BLaER1 (cell line): ENCODE data around the gene ZNF354C.

Experiments
- H3K27ac ChIP-seq: shearing (Covaris generic); formaldehyde crosslinking; 2 replicates; pipeline ENCODE4 v1.8.1; 2022
- H3K27me3 ChIP-seq: shearing (Covaris generic); formaldehyde crosslinking; 2 replicates; pipeline ENCODE4 v1.8.1; 2022
- H3K36me3 ChIP-seq: shearing (Covaris generic); formaldehyde crosslinking; 2 replicates; pipeline ENCODE4 v1.8.1; 2022
- H3K4me1 ChIP-seq: shearing (Covaris generic); formaldehyde crosslinking; 2 replicates; pipeline ENCODE4 v1.8.1; 2022
- H3K4me2 ChIP-seq: shearing (Covaris generic); formaldehyde crosslinking; 2 replicates; pipeline ENCODE4 v1.8.1; 2022
- H3K4me3 ChIP-seq: shearing (Covaris generic); formaldehyde crosslinking; 2 replicates; pipeline ENCODE4 v1.8.1; 2022
- H3K9ac ChIP-seq: shearing (Covaris generic); formaldehyde crosslinking; 2 replicates; pipeline ENCODE4 v1.8.1; 2022
- H3K9me3 ChIP-seq: shearing (Covaris generic); formaldehyde crosslinking; 2 replicates; pipeline ENCODE4 v1.8.1; 2022
- H4K20me1 ChIP-seq: shearing (Covaris generic); formaldehyde crosslinking; 2 replicates; pipeline ENCODE4 v1.8.1; 2022
- Cebpa-rat ChIP-seq: shearing (Covaris generic); IDR thresholded peaks from 2 replicates; pipeline ENCODE4 v1.8.1; 2022

The ZNF354C gene

DNA sequence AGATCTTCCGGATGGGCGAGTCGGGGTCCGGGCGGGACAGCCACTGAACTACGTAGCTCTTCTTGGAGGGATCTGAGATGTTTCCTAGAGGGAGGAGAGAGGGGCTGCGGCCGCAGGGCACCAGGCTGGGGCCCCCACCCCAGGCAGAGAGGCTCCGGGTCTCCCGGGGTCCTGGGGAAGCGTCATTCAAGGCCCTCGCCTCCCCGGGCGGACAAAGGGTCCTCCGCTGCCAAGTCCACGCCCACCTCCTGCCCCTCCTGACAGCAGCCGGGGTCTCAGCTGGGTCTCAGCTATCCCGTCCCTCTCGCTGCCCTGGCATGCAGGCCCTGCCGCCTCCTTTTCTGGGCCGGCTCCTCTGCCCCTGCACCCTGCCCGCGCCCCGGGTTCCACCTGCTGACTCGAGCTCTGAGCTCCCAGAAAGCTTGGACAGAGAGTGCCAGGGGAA is 61.5 kb downstream of the ZNF354C start:
- Histone ChIP-seq H3K4me3 (no peak overlapping the region), H3K27me3 (no peaks in the 10 kb centered on the region), H3K4me2 (no peak overlapping the region), H3K9me3 (peaks cover 66% of the 10 kb centered on the region), H3K9ac (no peak overlapping the region), H4K20me1 (no peaks in the 10 kb centered on the region), H3K27ac (no peak overlapping the region), H3K36me3 (no peaks in the 10 kb centered on the region), H3K4me1 (no peaks in the 10 kb centered on the region)
- no peak for TF ChIP-seq Cebpa-rat

DNA sequence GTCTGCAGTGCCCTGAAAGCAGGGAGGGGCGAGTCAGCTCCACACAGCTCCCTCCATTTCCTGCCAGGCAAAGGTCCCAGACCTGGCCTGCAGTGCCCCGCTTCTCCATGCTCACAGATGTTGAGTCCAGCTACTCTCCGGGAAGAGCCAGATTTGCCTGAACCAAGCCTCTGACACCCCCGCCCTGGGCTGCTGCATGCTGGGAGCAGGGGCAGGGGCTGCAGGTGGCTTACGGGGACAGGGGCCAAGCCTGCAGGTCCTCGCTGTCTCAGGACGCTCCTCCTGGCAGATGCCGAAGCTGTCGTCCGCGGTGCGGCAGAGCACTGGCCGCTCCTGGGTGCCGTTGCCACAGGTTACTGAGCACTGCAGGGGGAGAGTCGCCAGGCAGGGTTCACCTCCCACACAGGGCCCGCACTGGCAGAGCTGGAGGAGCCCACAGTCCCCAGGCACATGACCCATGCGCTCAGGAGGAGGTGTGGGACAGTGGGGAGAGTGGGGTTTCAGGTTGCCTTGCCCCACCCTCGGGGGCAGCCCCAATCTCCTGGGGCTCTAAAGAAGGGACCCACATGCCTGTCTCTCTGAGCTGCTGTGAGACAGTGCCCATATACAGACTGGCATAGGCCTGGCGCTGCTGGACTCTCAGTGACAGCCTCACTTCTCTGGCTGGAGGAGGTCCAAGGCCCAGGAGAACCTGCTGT is 62.4 kb downstream of the ZNF354C start:
- H3K27ac ChIP-seq, result no peak overlapping the region
- H3K4me2 ChIP-seq, result no peak overlapping the region
- H4K20me1 ChIP-seq, result no peaks in the 10 kb centered on the region
- H3K9me3 ChIP-seq, result peaks cover 66% of the 10 kb centered on the region
- TF ChIP-seq Cebpa-rat, result no peak
- H3K36me3 ChIP-seq, result no peaks in the 10 kb centered on the region
- H3K27me3 ChIP-seq, result no peaks in the 10 kb centered on the region
- H3K4me1 ChIP-seq, result no peaks in the 10 kb centered on the region
- no peak overlapping the region for H3K4me3 ChIP-seq
- no peak overlapping the region for H3K9ac ChIP-seq

DNA sequence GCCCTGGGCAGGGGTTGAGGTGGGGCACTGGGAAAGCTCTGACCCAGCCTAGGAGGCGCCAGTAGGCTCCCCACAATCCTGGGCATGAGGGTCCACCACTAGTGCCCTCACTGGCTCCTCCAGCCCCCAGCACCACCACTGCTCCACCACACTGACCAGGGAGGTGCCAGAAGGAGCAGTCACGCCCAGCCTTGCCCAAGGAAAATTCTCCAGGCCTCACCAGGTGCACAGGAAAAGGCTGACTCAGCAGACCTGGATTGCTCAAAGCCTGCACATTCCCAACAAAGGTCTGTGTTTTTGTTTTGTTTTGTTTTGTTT is 62.9 kb downstream of the ZNF354C start:
- no peak overlapping the region for H3K4me3 ChIP-seq
- no peak overlapping the region for H3K4me2 ChIP-seq
- H3K9ac ChIP-seq, result no peak overlapping the region
- H4K20me1 ChIP-seq, result no peaks in the 10 kb centered on the region
- no peaks in the 10 kb centered on the region for H3K27me3 ChIP-seq
- H3K9me3 ChIP-seq, result peaks cover 65% of the 10 kb centered on the region
- H3K27ac ChIP-seq, result no peak overlapping the region
- no peaks in the 10 kb centered on the region for H3K4me1 ChIP-seq
- no peak for TF ChIP-seq Cebpa-rat
- no peaks in the 10 kb centered on the region for H3K36me3 ChIP-seq

DNA sequence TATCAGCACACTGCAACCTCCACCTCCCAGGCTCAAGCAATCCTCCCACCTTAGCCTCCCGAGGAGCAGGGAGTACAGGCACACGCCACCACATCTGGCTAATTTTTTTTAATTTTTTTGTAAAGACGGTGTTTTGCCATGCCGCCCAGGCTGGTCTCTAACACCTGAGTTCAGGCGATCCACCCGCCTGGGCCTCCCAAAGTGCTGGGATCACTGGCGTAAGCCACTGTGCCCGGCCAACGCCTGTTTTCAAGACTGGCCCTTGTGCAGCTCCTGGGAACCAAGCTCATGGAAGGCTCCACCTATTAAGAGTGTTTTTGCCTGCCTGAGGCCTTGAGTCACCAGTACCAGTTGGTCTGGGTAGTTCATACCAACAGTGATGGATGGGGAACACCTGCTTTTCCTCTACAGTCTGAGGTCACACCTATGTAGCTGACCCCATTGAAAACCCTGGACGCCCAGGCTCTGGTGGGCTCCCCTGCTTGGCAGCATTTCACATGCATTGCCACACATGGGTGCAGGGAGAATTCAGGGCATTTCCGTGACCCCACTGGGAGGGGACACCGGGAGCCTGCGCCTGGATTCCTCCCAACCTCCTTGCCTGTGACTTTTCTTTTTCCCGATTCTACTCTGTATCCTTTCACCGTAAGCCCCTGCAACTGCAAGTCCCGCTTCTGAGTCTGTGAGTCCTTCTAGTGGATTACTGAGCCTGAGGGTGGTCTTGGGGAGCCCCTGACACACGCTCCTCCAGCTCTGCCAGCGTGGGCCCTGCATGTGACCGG is 63.5 kb downstream of the ZNF354C start:
- H4K20me1 ChIP-seq, result no peaks in the 10 kb centered on the region
- H3K9ac ChIP-seq, result no peak overlapping the region
- H3K4me3 ChIP-seq, result no peak overlapping the region
- peaks cover 63% of the 10 kb centered on the region for H3K9me3 ChIP-seq
- H3K4me2 ChIP-seq, result no peak overlapping the region
- H3K36me3 ChIP-seq, result no peaks in the 10 kb centered on the region
- H3K4me1 ChIP-seq, result no peaks in the 10 kb centered on the region
- TF ChIP-seq Cebpa-rat, result no peak
- no peaks in the 10 kb centered on the region for H3K27me3 ChIP-seq
- no peak overlapping the region for H3K27ac ChIP-seq

DNA sequence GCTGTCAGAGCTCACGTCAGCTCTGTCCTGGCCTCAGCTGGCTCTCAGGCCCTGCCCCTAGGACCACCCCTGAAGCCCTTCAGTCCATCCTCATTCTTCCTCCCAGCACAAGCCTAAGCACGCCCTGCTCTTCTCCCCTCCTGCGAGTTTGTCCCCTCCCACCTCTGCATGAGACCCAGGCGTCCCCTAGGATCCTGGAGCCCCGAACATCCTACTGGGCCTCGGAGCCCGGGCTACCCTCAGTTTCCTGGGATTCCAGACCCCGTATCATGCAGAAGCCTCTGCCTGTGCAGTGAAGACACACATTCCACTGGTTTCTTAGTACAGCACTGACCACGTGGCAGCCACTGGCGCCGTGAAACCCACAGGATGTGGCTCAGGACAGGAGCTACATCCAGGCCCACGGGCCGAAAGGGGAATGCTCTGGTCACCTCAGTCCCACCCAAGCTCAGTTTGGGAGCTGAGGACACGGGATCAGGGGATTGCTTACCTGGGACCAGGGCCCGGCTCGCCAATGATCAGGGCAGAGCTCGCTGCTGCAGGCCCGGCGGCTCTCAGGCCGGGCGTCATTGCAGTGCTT is 64.2 kb downstream of the ZNF354C start:
- TF ChIP-seq Cebpa-rat, result no peak
- H3K4me3 ChIP-seq, result no peak overlapping the region
- H3K4me1 ChIP-seq, result no peaks in the 10 kb centered on the region
- no peaks in the 10 kb centered on the region for H3K36me3 ChIP-seq
- no peaks in the 10 kb centered on the region for H3K27me3 ChIP-seq
- H3K27ac ChIP-seq, result no peak overlapping the region
- no peak overlapping the region for H3K4me2 ChIP-seq
- H3K9ac ChIP-seq, result no peak overlapping the region
- H3K9me3 ChIP-seq, result peaks cover 59% of the 10 kb centered on the region
- no peaks in the 10 kb centered on the region for H4K20me1 ChIP-seq

DNA sequence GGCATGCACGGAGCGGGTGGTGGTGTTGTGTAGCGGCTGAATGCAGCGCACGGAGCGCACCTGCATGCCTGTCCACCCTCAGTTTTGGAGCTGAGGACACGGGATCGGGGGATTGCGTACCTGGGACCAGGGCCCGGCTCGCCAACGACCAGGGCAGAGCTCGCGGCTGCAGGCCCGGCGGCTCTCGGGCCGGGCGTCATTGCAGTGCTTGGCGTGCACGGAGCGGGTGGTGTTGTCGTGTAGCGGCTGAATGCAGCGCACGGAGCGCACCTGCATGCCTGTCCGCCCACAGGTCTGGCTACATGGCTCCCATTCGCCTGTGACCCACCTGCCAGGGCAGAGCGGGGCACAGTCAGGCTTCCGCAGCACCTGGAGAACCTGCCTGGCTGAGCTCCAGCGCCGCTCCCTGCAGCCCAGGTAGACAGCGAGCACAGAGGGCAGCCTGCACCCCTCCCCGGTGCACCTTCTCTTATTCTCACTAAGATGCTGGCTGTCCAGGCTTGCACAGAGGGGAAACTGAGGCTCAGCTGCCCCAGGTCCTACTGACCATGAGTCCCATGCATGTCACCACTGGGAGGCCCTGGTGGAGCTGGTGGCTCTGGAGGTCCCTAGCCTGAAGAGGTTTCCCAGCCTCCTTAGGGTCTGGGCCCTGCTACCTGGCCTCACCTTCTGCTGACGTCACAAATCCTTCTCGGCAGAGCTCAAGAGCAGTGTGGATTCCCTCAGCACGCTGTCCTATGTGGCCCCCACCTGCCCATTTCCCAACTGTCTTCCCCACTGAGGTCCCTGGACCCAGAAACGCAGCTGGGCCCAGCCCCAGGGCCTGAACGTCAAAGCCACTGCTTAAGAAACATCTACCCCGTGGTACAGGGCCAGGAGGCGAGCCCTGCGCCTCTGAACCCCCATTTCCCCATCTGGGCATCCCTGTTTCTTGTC is 64.9 kb downstream of the ZNF354C start:
- no peaks in the 10 kb centered on the region for H3K27me3 ChIP-seq
- no peaks in the 10 kb centered on the region for H3K4me1 ChIP-seq
- peaks cover 56% of the 10 kb centered on the region for H3K9me3 ChIP-seq
- no peak overlapping the region for H3K4me3 ChIP-seq
- TF ChIP-seq Cebpa-rat, result no peak
- H3K27ac ChIP-seq, result no peak overlapping the region
- no peak overlapping the region for H3K9ac ChIP-seq
- H3K36me3 ChIP-seq, result no peaks in the 10 kb centered on the region
- no peak overlapping the region for H3K4me2 ChIP-seq
- no peaks in the 10 kb centered on the region for H4K20me1 ChIP-seq

DNA sequence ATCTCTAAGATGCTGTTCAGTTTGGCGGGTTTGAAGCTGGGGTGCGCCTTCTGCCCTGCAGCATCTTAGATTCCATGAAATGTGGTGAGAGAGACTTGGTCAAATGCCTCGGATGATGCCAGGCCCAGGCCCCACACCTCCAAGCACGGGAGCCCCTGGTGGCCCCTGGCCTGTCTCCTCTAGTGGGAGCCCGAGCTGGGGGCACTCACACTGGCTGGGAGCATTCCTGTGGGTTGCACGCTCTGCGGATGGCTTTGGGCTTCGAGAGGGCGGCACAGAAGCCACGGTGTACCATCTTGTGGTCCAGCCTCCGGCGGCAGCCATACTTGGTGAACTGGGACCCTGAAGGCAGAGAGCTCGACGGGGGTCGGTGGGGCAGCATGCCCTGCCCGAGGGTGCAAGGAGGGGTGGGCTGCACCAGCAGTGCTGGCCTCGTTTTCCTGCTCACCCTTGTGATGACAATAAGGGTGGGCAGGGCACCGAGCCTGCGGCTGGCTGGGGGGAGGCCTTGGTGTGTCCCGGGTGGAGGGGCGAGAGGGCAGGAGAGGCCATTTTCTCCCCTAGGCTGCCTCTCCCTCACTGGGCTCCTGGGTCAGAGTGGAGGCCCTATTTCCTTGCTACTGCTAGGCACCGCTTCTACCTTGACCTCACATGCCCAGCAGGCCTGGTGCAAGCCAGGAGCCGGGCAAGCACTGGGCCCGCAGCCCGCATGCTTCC is 65.8 kb downstream of the ZNF354C start:
- Histone ChIP-seq H4K20me1 (no peaks in the 10 kb centered on the region), H3K27me3 (no peaks in the 10 kb centered on the region), H3K4me3 (no peak overlapping the region), H3K9me3 (peaks cover 48% of the 10 kb centered on the region), H3K4me1 (no peaks in the 10 kb centered on the region), H3K9ac (no peak overlapping the region), H3K27ac (no peak overlapping the region), H3K36me3 (no peaks in the 10 kb centered on the region), H3K4me2 (no peak overlapping the region)
- no peak for TF ChIP-seq Cebpa-rat

DNA sequence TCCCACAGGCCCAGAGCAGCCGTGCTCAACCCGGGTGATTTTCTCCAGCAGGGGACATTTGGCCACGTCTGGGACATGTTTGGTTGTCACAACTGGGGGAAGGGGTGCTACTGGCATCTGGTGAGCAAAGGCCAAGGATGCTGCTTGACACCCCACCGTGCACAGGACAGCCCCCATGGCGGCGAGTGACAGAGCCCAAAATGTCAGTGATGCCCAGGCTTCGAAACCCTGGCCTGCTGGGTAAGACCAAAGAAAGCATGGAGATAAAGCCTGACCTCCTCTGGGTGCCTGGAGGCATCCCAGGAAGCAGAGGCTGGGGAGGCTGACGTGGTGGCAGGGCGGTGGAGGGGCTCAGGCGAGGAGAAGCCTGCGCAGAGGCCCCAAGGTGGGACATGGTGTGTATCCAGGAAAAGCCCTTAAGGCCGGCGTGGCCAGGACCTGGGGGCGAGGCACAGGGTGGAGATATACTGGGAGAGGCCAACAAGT is 66.4 kb downstream of the ZNF354C start:
- Histone ChIP-seq H3K27me3 (no peaks in the 10 kb centered on the region), H3K36me3 (no peaks in the 10 kb centered on the region), H3K4me1 (no peaks in the 10 kb centered on the region), H3K27ac (no peak overlapping the region), H4K20me1 (no peaks in the 10 kb centered on the region), H3K4me3 (no peak overlapping the region), H3K4me2 (no peak overlapping the region), H3K9ac (no peak overlapping the region), H3K9me3 (peaks cover 42% of the 10 kb centered on the region)
- no peak for TF ChIP-seq Cebpa-rat
